Sigmoid colon (tissue), 3 donors: ENCODE data around the gene UBAC1.

Source experiments
- CTCF ChIP-seq, 4 experiments: fragments of 450-650 bp in 3 of 4; fragments of 200-600 bp in 1 of 4; IDR thresholded peaks; one replicate each; pipeline ENCODE4 v1.5.1; 2016 to 2019; ENCODE audit warnings: antibody characterized with exemption in 4 of 4, mild to moderate bottlenecking in 3 of 4, moderate library complexity in 2 of 4
- POLR2A ChIP-seq, 2 donors: fragments of 450-650 bp; IDR thresholded peaks; one replicate each; pipeline ENCODE4 v1.6.1; 2016; ENCODE audit warnings: antibody characterized with exemption in 2 of 2, mild to moderate bottlenecking in 2 of 2, moderate library complexity in 2 of 2

DNA sequence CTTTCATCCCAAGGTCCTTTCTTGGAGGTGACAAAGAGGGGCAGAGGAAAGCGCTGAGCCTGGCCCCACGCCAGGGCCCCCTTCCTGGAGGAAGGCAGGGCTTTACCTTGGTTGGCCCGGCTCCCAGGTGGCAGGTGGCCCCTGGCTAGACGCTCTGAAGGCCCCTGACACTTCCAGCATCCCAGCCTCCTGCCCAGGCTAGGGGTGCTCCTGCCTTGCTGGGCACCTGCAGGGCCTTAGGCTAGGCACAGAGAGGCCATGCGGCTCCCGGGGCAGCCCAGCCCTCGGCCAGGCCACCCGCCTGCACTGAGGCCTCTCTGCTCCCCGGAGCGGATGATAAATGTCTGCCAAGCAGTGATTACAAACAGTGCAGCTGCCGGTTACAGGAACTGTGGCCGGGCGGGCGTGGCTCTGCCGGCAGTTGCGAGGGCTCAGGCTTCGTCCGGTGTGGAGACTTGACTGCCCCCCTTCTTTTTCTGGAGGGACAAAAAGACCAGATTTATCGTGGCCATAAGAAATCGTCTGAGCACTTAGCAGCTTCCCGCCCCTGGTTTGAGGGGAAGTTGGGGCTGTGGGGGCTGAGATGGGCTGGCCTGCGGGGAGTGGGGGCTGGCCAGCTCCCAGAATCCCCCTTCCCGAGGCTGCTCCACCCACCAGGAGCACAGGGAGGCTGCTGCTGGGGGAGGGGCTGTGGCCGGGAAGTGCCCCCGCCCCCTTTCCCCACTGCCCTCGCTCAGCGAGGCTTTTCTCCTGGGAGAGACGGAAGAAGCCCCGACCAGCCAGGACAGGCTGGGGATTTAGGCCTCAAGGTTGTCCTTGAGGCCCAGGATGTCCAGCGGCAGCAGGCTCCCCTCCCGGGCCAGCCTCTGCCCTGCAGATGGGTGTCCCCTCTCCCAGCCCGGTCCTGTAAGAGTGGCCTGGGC lies 31.6 kb upstream of the UBAC1 start:
- TF ChIP-seq CTCF (IDR thresholded peaks at IDR 0.05): no peak
- no peak for TF ChIP-seq POLR2A (IDR thresholded peaks at IDR 0.05)
